Breast epithelium (tissue), 3 donors: ENCODE results near the gene LDLRAD3.

ENCODE experiments used
- POLR2A ChIP-seq: fragments of 450-650 bp; IDR thresholded peaks from one replicate; pipeline ENCODE4 v1.6.1; 2016; ENCODE audit warnings: antibody characterized with exemption, mild to moderate bottlenecking, moderate library complexity
- POLR2AphosphoS5 ChIP-seq, 3 donors: sonication (generic); formaldehyde crosslinking; IDR thresholded peaks; one replicate each; pipeline ENCODE4 v1.6.1; 2017; ENCODE audit warnings: antibody characterized with exemption in 3 of 3
- TF ChIP-seq, protein P1 (sequence below), 3 donors: fragments of 450-650 bp; IDR thresholded peaks; one replicate each; pipeline ENCODE4 v1.5.1; 2016 to 2017; ENCODE audit warnings: antibody characterized with exemption in 3 of 3, mild to moderate bottlenecking in 3 of 3, moderate library complexity in 3 of 3

GRCh38 chr11:36048496-36049247 lies 104.8 kb downstream of the LDLRAD3 start:
- TF ChIP-seq, protein P1, sequence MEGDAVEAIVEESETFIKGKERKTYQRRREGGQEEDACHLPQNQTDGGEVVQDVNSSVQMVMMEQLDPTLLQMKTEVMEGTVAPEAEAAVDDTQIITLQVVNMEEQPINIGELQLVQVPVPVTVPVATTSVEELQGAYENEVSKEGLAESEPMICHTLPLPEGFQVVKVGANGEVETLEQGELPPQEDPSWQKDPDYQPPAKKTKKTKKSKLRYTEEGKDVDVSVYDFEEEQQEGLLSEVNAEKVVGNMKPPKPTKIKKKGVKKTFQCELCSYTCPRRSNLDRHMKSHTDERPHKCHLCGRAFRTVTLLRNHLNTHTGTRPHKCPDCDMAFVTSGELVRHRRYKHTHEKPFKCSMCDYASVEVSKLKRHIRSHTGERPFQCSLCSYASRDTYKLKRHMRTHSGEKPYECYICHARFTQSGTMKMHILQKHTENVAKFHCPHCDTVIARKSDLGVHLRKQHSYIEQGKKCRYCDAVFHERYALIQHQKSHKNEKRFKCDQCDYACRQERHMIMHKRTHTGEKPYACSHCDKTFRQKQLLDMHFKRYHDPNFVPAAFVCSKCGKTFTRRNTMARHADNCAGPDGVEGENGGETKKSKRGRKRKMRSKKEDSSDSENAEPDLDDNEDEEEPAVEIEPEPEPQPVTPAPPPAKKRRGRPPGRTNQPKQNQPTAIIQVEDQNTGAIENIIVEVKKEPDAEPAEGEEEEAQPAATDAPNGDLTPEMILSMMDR (IDR thresholded peaks at IDR 0.05), result no peak
- TF ChIP-seq POLR2A (no peak), POLR2AphosphoS5 (IDR thresholded peaks at IDR 0.05) (no peak)
